ENCODE results near the gene PCGF2.
"Not testable (repeated sequence)": the region's sequence is repeated elsewhere in the genome, so short reads cannot be mapped to it uniquely, and the experiment has no call there.

PCGF2 gene

GRCh38 chr17:38748149-38748891 is at the start of gene PCGF2:
PCGF2 (minus strand) TSS chr17:38748336; CDS start chr17:38740402, 7,934 bp downstream.
- Histone ChIP-seq H3K9me3 (no peaks in the 10 kb centered on the region), H3K4me3 (peak within 1 kb of the TSS; percentile 80), H3K9ac (peak within 1 kb of the TSS; percentile 78), H3K27ac (peak within 1 kb of the TSS; percentile 65), H3K4me2 (peak within 1 kb of the TSS; percentile 93), H3K36me3 (no peaks in the 10 kb centered on the region), H3K27me3 (peaks cover 44% of the 10 kb centered on the region), H4K20me1 (peaks cover 35% of the 10 kb centered on the region), H3K4me1 (peaks cover 74% of the 10 kb centered on the region)
- TF ChIP-seq Cebpa-rat (IDR thresholded peaks at IDR 0.05), result no peak

DNA sequence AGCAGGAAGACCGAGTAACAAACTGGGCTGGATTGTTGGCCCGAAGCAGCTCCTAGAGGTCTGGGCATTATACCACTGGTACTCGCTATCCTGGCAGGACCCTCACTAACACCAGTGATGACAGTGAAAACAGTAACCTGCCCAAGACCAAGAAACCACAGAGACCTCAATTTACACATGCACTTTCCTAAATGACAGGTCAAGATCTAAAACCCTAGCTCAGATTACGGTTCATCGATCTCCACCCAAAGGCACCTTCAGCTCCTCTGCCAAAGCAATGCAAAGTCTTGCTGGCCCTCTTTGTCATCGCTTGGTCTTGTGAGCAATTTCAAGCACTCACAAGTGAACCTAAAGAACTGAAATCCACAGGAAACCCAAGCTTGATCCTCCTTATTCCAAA is 49.7 kb upstream of the PCGF2 start:
- Histone ChIP-seq H3K4me2 (peak overlapping the region; percentile 81), H3K4me1 (peaks cover 55% of the 10 kb centered on the region), H3K9ac (peak overlapping the region; percentile 94), H3K4me3 (peak overlapping the region; percentile 85), H3K27me3 (no peaks in the 10 kb centered on the region), H3K27ac (peak overlapping the region; percentile 96; the same call in 1 of the 2 replicates), H3K36me3 (peaks cover 47% of the 10 kb centered on the region), H3K9me3 (no peaks in the 10 kb centered on the region), H4K20me1 (peaks cover 64% of the 10 kb centered on the region)
- TF ChIP-seq Cebpa-rat (IDR thresholded peaks at IDR 0.05), result no peak

DNA sequence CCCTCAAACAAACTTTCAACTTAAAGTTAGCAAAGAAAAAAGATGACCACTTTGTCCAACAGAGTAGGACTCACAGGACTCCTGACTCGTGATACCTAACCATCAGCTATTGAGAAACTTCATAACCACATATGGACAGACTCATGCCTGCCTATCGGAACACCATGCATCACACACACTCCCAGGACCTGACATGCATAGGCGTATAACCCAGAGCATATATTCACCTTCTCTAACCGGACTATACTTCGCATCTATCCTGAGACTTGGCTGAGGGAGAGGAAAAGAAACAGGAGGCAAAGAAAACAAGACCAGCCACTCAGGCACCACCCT is 49.0 kb upstream of the PCGF2 start:
- Histone ChIP-seq H3K4me2 (peak overlapping the region; percentile 81), H3K36me3 (peaks cover 48% of the 10 kb centered on the region), H3K9ac (peak overlapping the region; percentile 94; the same call in 1 of the 2 replicates), H3K27me3 (no peaks in the 10 kb centered on the region), H3K27ac (no peak overlapping the region), H3K4me1 (peaks cover 48% of the 10 kb centered on the region), H3K4me3 (peak overlapping the region; percentile 85; the same call in 1 of the 2 replicates), H3K9me3 (no peaks in the 10 kb centered on the region), H4K20me1 (peaks cover 65% of the 10 kb centered on the region)
- TF ChIP-seq Cebpa-rat (IDR thresholded peaks at IDR 0.05), result no peak

DNA sequence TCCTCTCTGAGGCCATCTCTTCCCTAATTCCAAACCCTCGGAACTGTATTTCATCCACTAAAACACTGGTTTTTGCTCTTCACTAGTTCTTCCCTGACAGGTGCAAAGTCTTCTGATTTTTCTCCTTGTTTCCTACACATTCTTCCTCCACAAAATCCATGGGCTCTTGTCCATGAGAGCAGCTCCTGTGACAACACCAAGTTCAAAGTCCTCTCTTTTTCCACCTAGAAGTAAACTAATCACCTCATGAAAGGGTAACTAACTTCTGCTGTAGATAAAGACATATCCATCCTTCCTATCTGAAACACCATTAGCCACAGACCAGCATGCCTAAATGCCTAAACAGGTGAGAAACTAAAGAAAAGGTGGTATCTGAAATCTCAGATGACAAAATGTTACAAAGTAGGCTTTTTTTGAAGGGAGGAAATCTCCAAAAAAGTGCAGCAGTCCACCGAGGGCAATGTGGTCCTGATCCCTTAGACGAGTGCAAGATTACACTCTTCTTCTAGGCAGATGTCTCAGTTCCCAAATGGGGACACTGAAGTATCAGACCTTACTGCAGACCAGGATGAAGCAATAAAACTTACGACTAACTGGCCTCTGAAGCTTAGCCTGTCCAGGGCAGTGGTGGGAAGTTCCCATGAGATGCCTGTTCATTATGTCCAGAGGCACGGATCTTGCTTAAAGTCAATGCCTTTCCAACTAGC is 48.5 kb upstream of the PCGF2 start:
- H3K27ac ChIP-seq, result no peak overlapping the region
- H4K20me1 ChIP-seq, result peaks cover 69% of the 10 kb centered on the region
- TF ChIP-seq Cebpa-rat (IDR thresholded peaks at IDR 0.05), result no peak
- no peaks in the 10 kb centered on the region for H3K9me3 ChIP-seq
- H3K36me3 ChIP-seq, result peaks cover 51% of the 10 kb centered on the region
- H3K9ac ChIP-seq, result no peak overlapping the region
- H3K27me3 ChIP-seq, result no peaks in the 10 kb centered on the region
- peaks cover 42% of the 10 kb centered on the region for H3K4me1 ChIP-seq
- peak overlapping the region; percentile 81 for H3K4me2 ChIP-seq
- H3K4me3 ChIP-seq, result no peak overlapping the region

- no peak overlapping the region for H3K4me2 ChIP-seq
- peaks cover 72% of the 10 kb centered on the region for H3K36me3 ChIP-seq
- H3K27ac ChIP-seq, result no peak overlapping the region
- no peaks in the 10 kb centered on the region for H3K27me3 ChIP-seq
- H4K20me1 ChIP-seq, result peaks cover 93% of the 10 kb centered on the region
- no peak overlapping the region for H3K9ac ChIP-seq
- no peak for TF ChIP-seq Cebpa-rat (IDR thresholded peaks at IDR 0.05)
- no peak overlapping the region for H3K4me3 ChIP-seq
- peaks cover 27% of the 10 kb centered on the region for H3K4me1 ChIP-seq
- H3K9me3 ChIP-seq, result no peaks in the 10 kb centered on the region
Observed at GRCh38 chr17:38794221-38794620, 46.1 kb upstream of the PCGF2 start.

DNA sequence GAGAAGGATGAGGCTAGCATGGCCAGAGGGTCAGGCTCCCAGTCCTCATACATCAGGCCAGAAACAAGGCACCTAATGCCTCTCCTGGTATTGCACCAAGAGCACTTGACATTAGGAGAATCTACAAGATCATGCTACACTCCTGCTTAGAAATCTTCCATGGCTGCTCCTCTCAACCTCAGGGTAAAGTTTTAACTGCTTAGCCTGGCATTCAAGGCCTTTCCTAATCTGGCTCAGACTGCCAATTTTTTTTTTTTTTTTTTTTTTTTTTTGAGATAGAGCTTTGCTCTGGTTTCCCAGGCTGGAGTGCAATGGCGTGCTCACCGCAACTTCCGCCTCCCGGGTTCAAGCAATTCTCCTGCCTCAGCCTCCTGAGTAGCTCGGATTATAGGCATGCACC is 43.0 kb upstream of the PCGF2 start:
- H3K9ac ChIP-seq, result no peak overlapping the region
- no peak overlapping the region for H3K27ac ChIP-seq
- H3K4me3 ChIP-seq, result no peak overlapping the region
- H3K4me2 ChIP-seq, result no peak overlapping the region
- H4K20me1 ChIP-seq, result peaks cover 94% of the 10 kb centered on the region
- H3K9me3 ChIP-seq, result no peaks in the 10 kb centered on the region
- no peak for TF ChIP-seq Cebpa-rat (IDR thresholded peaks at IDR 0.05)
- peaks cover 80% of the 10 kb centered on the region for H3K36me3 ChIP-seq
- H3K4me1 ChIP-seq, result peaks cover under 1% of the 10 kb centered on the region; the same call in 1 of the 2 replicates
- no peaks in the 10 kb centered on the region for H3K27me3 ChIP-seq

- H3K4me3 ChIP-seq, H3K9ac ChIP-seq, H3K4me1 ChIP-seq, H3K27ac ChIP-seq, H3K4me2 ChIP-seq, H3K9me3 ChIP-seq, H3K27me3 ChIP-seq: not testable (repeated sequence)
- H3K36me3 ChIP-seq, result peaks cover 80% of the 10 kb centered on the region
- peaks cover 90% of the 10 kb centered on the region for H4K20me1 ChIP-seq
Observed at GRCh38 chr17:38790148-38790707, 42.1 kb upstream of the PCGF2 start.

DNA sequence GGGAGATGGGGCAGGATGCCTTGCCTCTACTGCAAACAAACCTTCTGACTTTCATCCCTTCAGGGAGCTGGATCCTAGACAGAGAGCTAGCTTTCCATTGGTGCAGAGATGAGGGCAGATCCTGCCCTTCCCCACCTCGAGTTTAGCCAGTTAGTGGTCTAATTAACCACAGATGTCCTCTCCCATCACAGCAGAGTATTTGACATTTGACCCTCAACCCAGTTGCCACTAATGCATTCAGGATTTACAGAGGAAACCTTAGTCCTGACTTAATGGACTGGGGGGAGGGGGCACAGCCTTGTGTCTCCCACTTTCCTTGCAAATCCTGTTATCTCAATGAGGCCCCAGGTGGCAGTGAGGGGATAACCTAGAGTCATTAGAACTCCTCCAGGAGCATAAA is 41.0 kb upstream of the PCGF2 start:
- no peak for TF ChIP-seq Cebpa-rat (IDR thresholded peaks at IDR 0.05)
- H3K4me2 ChIP-seq, result no peak overlapping the region

GRCh38 chr17:38787999-38788398 is 39.9 kb upstream of the PCGF2 start:
- H3K27me3 ChIP-seq, H3K4me3 ChIP-seq, H3K9ac ChIP-seq, H3K4me2 ChIP-seq, H3K27ac ChIP-seq, H3K4me1 ChIP-seq, H3K9me3 ChIP-seq: not testable (repeated sequence)
- peaks cover 78% of the 10 kb centered on the region for H4K20me1 ChIP-seq
- H3K36me3 ChIP-seq, result peaks cover 86% of the 10 kb centered on the region

More for the DNA sequence above, 41.0 kb upstream of the PCGF2 start:
- no peaks in the 10 kb centered on the region for H3K9me3 ChIP-seq
- H3K27me3 ChIP-seq, result no peaks in the 10 kb centered on the region
- peaks cover 87% of the 10 kb centered on the region for H4K20me1 ChIP-seq
- peaks cover 85% of the 10 kb centered on the region for H3K36me3 ChIP-seq
- H3K4me1 ChIP-seq, result no peaks in the 10 kb centered on the region
- no peak overlapping the region for H3K27ac ChIP-seq
- H3K4me3 ChIP-seq, result no peak overlapping the region
- H3K9ac ChIP-seq, result no peak overlapping the region

GRCh38 chr17:38786372-38786771 is 38.2 kb upstream of the PCGF2 start:
- Histone ChIP-seq H3K36me3 (peaks cover 89% of the 10 kb centered on the region), H3K9me3 (no peaks in the 10 kb centered on the region), H3K4me3 (no peak overlapping the region), H4K20me1 (peaks cover 74% of the 10 kb centered on the region), H3K27me3 (no peaks in the 10 kb centered on the region), H3K9ac (no peak overlapping the region), H3K4me1 (no peaks in the 10 kb centered on the region), H3K27ac (no peak overlapping the region), H3K4me2 (no peak overlapping the region)
- TF ChIP-seq Cebpa-rat (IDR thresholded peaks at IDR 0.05), result no peak

Measured in BLaER1 (cell line).